ENCODE data around the gene KIAA1143. TPM values are rescaled to one million over a fixed set of nuclear protein-coding genes. Genes with fewer than 3 reads are reported as not detected.

The KIAA1143 gene
- total RNA-seq, 1 experiment from 2014 or later: 26.8 TPM

Other genes with a start within 250 kb of the KIAA1143 start
- gene ZKSCAN7, start 206.4 kb downstream of the KIAA1143 start, total RNA-seq (2014; rRNA removed; shearing (Covaris generic)): 3.2 and 6.8 TPM in 2 replicates
- gene ZNF660, start 176.7 kb downstream of the KIAA1143 start, total RNA-seq (2014; rRNA removed; shearing (Covaris generic)): 1.1 and 6.3 TPM in 2 replicates
- gene ZNF197, start 136.6 kb downstream of the KIAA1143 start, total RNA-seq (2014; rRNA removed; shearing (Covaris generic)): 10.2 and 14.3 TPM in 2 replicates
- gene ZNF35, start 112.9 kb downstream of the KIAA1143 start, total RNA-seq (2014; rRNA removed; shearing (Covaris generic)): 13.0 and 16.6 TPM in 2 replicates
- gene ZNF502, start 49.0 kb downstream of the KIAA1143 start, total RNA-seq (2014; rRNA removed; shearing (Covaris generic)): 0.41 and 1.4 TPM in 2 replicates
- 0.03 TPM in 1 of 2 replicates, not detected in the other for gene ZNF501, start 32.0 kb downstream of the KIAA1143 start, total RNA-seq (2014; rRNA removed; shearing (Covaris generic))
- gene KIF15, start 175 bp upstream of the KIAA1143 start, total RNA-seq (2014; rRNA removed; shearing (Covaris generic)): 13.5 and 16.0 TPM in 2 replicates
- 21.3 and 40.7 TPM in 2 replicates for gene TMEM42, start 100.3 kb upstream of the KIAA1143 start, total RNA-seq (2014; rRNA removed; shearing (Covaris generic))
- not detected in 2 replicates for gene TGM4, start 113.0 kb upstream of the KIAA1143 start, total RNA-seq (2014; rRNA removed; shearing (Covaris generic))
- 93.2 and 98.2 TPM in 2 replicates for gene ZDHHC3, start 214.6 kb upstream of the KIAA1143 start, total RNA-seq (2014; rRNA removed; shearing (Covaris generic))
- gene EXOSC7, start 214.6 kb upstream of the KIAA1143 start, total RNA-seq (2014; rRNA removed; shearing (Covaris generic)): 66.9 and 78.1 TPM in 2 replicates

Measured in G401 (cell line).